ENCODE measurements around the gene SV2B. TPM values are rescaled to one million over a fixed set of nuclear protein-coding genes. Genes with fewer than 3 reads are reported as not detected.

The SV2B gene
- total and polyA plus RNA-seq, 2 donors (not counting 1 experiment from before 2014, with no cell fraction given) = under 0.01 TPM; not detected in 1

- H3K4me3 ChIP-seq (replicated peaks in 1 of 4; ENCODE audit: control extremely low read depth in 1 of 4, insufficient read depth in 1 of 4, low read depth in 3 of 4, low read length in 4 of 4) = no peak overlapping the region
- H3K4me2 ChIP-seq (ENCODE audit: extremely low read depth, insufficient read depth, low read length) = no peak overlapping the region
- H2AFZ ChIP-seq (ENCODE audit: low read length) = no peak overlapping the region
- H3K27me3 ChIP-seq (ENCODE audit: control insufficient read depth, insufficient read depth, low read length) = no peaks in the 10 kb centered on the region
- no peak overlapping the region for H3K9ac ChIP-seq (ENCODE audit: insufficient read depth, low read length)
- DNase-seq (ENCODE audit: low read depth in 2 of 2) = no peak
- H3K27ac ChIP-seq (ENCODE audit: insufficient read depth, low read length) = no peak overlapping the region
- H3K79me2 ChIP-seq (ENCODE audit: control insufficient read depth, insufficient read depth, low read length) = no peaks in the 10 kb centered on the region
- H4K20me1 ChIP-seq (ENCODE audit: control insufficient read depth, extremely low read depth, insufficient read depth, low read length) = no peaks in the 10 kb centered on the region
- H3K9me3 ChIP-seq (ENCODE audit: control insufficient read depth, insufficient read depth, low read depth, low read length) = no peaks in the 10 kb centered on the region
- no peak for TF ChIP-seq EZH2 (IDR thresholded peaks at IDR 0.05; ENCODE audit: low read length, missing control alignments)
- TF ChIP-seq, protein P1, sequence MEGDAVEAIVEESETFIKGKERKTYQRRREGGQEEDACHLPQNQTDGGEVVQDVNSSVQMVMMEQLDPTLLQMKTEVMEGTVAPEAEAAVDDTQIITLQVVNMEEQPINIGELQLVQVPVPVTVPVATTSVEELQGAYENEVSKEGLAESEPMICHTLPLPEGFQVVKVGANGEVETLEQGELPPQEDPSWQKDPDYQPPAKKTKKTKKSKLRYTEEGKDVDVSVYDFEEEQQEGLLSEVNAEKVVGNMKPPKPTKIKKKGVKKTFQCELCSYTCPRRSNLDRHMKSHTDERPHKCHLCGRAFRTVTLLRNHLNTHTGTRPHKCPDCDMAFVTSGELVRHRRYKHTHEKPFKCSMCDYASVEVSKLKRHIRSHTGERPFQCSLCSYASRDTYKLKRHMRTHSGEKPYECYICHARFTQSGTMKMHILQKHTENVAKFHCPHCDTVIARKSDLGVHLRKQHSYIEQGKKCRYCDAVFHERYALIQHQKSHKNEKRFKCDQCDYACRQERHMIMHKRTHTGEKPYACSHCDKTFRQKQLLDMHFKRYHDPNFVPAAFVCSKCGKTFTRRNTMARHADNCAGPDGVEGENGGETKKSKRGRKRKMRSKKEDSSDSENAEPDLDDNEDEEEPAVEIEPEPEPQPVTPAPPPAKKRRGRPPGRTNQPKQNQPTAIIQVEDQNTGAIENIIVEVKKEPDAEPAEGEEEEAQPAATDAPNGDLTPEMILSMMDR (conservative IDR thresholded peaks at IDR 0.05 in 1 of 2, IDR thresholded peaks at IDR 0.05 in 1 of 2; ENCODE audit: low read depth in 1 of 2, low read length in 2 of 2) = no peak
- no peaks in the 10 kb centered on the region for H3K4me1 ChIP-seq (ENCODE audit: control insufficient read depth, extremely low read depth, insufficient read depth, low read length)
- no peaks in the 10 kb centered on the region for H3K36me3 ChIP-seq (ENCODE audit: control insufficient read depth, insufficient read depth, low read length)
These were observed 82.0 kb downstream of the SV2B start for GRCh38 chr15:91182101-91182500.

DNA sequence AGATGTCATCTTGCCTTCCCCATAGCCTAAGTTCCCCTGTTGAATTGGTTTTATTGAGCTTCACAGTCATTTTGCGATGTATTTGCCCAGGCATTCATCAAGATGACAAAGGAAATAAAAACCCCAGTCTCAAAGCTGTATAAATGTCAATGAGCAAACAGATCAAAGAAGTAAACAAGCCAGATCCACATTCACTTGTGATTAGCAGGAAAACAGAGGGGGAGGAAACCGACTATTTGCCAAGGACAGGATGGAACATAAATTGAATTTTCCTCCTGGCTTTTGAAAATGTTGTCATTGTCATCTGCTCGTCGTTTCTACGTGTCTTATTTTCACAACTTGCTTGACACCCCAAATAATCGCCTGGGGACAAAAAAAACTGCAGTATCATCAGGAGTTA, 83.5 kb downstream of the SV2B start:
- H3K4me3 ChIP-seq (replicated peaks in 1 of 4; ENCODE audit: control extremely low read depth in 1 of 4, insufficient read depth in 1 of 4, low read depth in 3 of 4, low read length in 4 of 4) = no peak overlapping the region
- no peak overlapping the region for H3K4me2 ChIP-seq (ENCODE audit: extremely low read depth, insufficient read depth, low read length)
- DNase-seq (ENCODE audit: low read depth in 2 of 2) = no peak

DNA sequence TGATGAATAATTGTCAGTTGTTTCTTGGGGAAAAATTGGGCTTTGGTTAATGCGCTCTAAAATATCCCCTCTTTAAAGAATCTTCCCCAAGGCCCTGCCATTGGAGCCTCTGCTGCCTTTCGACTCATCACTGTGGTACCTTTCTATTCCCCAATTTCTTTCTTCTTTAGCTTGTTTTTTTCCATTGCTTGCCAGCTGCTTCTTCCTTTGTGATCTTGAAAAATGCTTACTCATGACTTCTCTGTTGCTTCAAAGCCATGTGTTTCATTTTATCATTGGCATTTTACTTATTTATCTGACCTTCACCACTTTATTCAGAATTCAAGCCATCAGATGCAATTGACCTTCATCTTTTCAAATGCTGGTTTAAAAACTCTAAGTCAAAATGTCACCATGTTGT, 84.4 kb downstream of the SV2B start:
- H3K27ac ChIP-seq (ENCODE audit: insufficient read depth, low read length) = no peak overlapping the region
- H4K20me1 ChIP-seq (ENCODE audit: control insufficient read depth, extremely low read depth, insufficient read depth, low read length) = no peaks in the 10 kb centered on the region
- H2AFZ ChIP-seq (ENCODE audit: low read length) = no peak overlapping the region
- H3K79me2 ChIP-seq (ENCODE audit: control insufficient read depth, insufficient read depth, low read length) = no peaks in the 10 kb centered on the region
- no peak overlapping the region for H3K9ac ChIP-seq (ENCODE audit: insufficient read depth, low read length)
- no peak for DNase-seq (ENCODE audit: low read depth in 2 of 2)
- no peaks in the 10 kb centered on the region for H3K4me1 ChIP-seq (ENCODE audit: control insufficient read depth, extremely low read depth, insufficient read depth, low read length)
- no peaks in the 10 kb centered on the region for H3K9me3 ChIP-seq (ENCODE audit: control insufficient read depth, insufficient read depth, low read depth, low read length)
- TF ChIP-seq, protein P1 (conservative IDR thresholded peaks at IDR 0.05 in 1 of 2, IDR thresholded peaks at IDR 0.05 in 1 of 2; ENCODE audit: low read depth in 1 of 2, low read length in 2 of 2) = no peak
- no peak for TF ChIP-seq EZH2 (IDR thresholded peaks at IDR 0.05; ENCODE audit: low read length, missing control alignments)
- H3K36me3 ChIP-seq (ENCODE audit: control insufficient read depth, insufficient read depth, low read length) = no peaks in the 10 kb centered on the region
- H3K4me2 ChIP-seq (ENCODE audit: extremely low read depth, insufficient read depth, low read length) = no peak overlapping the region
- H3K27me3 ChIP-seq (ENCODE audit: control insufficient read depth, insufficient read depth, low read length) = no peaks in the 10 kb centered on the region
- H3K4me3 ChIP-seq (replicated peaks in 1 of 4; ENCODE audit: control extremely low read depth in 1 of 4, insufficient read depth in 1 of 4, low read depth in 3 of 4, low read length in 4 of 4) = no peak overlapping the region

More for the DNA sequence above, 83.5 kb downstream of the SV2B start:
- Histone ChIP-seq H3K9me3 (ENCODE audit: control insufficient read depth, insufficient read depth, low read depth, low read length) (no peaks in the 10 kb centered on the region), H3K36me3 (ENCODE audit: control insufficient read depth, insufficient read depth, low read length) (no peaks in the 10 kb centered on the region), H3K79me2 (ENCODE audit: control insufficient read depth, insufficient read depth, low read length) (no peaks in the 10 kb centered on the region), H3K4me1 (ENCODE audit: control insufficient read depth, extremely low read depth, insufficient read depth, low read length) (no peaks in the 10 kb centered on the region), H3K27ac (ENCODE audit: insufficient read depth, low read length) (no peak overlapping the region), H2AFZ (ENCODE audit: low read length) (no peak overlapping the region), H3K27me3 (ENCODE audit: control insufficient read depth, insufficient read depth, low read length) (no peaks in the 10 kb centered on the region), H3K9ac (ENCODE audit: insufficient read depth, low read length) (no peak overlapping the region), H4K20me1 (ENCODE audit: control insufficient read depth, extremely low read depth, insufficient read depth, low read length) (no peaks in the 10 kb centered on the region)
- TF ChIP-seq, protein P1 (conservative IDR thresholded peaks at IDR 0.05 in 1 of 2, IDR thresholded peaks at IDR 0.05 in 1 of 2; ENCODE audit: low read depth in 1 of 2, low read length in 2 of 2) = no peak
- TF ChIP-seq EZH2 (IDR thresholded peaks at IDR 0.05; ENCODE audit: low read length, missing control alignments) = no peak
